ENCODE measurements around the gene LEFTY2.

DNA sequence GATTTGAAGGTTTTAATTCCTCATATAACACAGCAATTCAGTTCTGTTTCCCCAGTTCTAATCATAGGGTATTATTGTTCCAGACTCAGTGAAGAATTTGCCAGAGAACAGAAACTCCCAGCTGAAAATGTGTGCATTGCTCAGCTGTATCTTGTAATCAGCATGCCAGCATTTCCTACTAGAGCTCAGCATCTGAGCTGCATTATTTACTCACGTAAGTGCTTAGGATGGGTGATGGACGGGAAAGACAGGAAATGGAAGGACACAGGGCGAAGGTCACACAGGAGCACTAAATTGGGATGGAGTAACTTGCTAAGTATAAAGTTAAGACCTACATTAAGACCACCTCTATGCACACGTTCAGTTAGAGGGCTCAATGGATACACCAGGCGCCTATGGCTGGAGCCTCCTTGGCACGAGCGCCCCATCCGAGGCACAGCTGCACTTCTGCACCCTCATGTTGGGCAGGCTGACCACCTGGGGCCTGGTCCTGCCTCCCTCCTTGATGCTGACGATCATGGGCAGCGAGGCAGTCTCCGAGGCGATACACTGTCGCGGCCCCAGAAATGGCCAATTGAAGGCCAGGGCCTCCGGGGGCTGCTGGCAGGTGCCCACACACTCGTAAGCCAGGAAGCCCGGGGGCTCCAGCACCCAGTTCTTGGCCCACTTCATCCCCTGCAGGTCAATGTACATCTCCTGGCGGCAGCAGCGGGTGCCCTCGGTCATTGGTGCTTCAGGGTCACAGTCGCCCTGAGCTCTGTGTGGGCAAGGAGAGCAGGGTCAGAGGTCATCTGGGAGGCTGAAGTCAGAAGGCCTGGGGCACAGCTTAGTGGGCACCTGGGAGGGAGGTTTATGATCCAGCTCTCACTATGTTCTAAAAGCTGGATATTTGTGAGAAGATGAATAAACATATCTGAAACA, 3.7 kb downstream of the LEFTY2 start:
- TF ChIP-seq ZNF274 (IDR thresholded peaks at IDR 0.05; ENCODE audit: low read length), result no peak
- no peak for TF ChIP-seq ZNF274 (tag by site-specific recombination; IDR thresholded peaks at IDR 0.05; ENCODE audit: borderline replicate concordance)
- no peak for TF ChIP-seq ZNF768 (tag by site-specific recombination; IDR thresholded peaks at IDR 0.05)
- TF ChIP-seq ZNF169 (tag by site-specific recombination; IDR thresholded peaks at IDR 0.05), result no peak
- no peak for TF ChIP-seq KLF9 (tag by site-specific recombination; IDR thresholded peaks at IDR 0.05; ENCODE audit: low read depth)

Data from HEK293 (cell line).